Lower leg skin (tissue), 4 donors: Measurements from ENCODE around the gene AP2A1. TPM values are rescaled to one million over a fixed set of nuclear protein-coding genes. Genes with fewer than 3 reads are reported as not detected.

Experiments used
- DNase-seq, 2 donors: peaks; one replicate each; pipeline ENCODE4 v3.0.0-alpha.2; 2019; ENCODE audit warnings: low spot score in 2 of 2
- H3K4me3 ChIP-seq: fragments of 200-600 bp; sonication (generic); 2 replicates; pipeline ENCODE4 v1.5.1; 2017; ENCODE audit warnings: mild to moderate bottlenecking, low read depth; ENCODE audit not compliant: poor library complexity, severe bottlenecking
- POLR2A ChIP-seq, 2 donors: fragments of 450-650 bp; IDR thresholded peaks; one replicate each; pipeline ENCODE4 v1.6.1; 2016 to 2017; ENCODE audit warnings: antibody characterized with exemption in 2 of 2, mild to moderate bottlenecking in 1 of 2, moderate library complexity in 1 of 2
- WGBS, 2 donors: methylation state at CpG; one replicate each; pipeline ENCODE4 v1.1.5; 2018; 5-methylcytosine and 5-hydroxymethylcytosine counted together
- intact Hi-C: fragments of 100-400 bp; cut with DNase I; formaldehyde crosslinking; loops from one replicate; pipeline ENCODE4 v1.15.0; 2023; ENCODE audit warnings: low total_unique reads
- total RNA-seq, 4 donors: library from RNA; depleted of rRNA; stranded (reverse); fragments of >200 nt; gene quantifications; one replicate each; pipeline ENCODE4 v1.1.0, GENCODE V29; 2016
- TF ChIP-seq, protein P1 (sequence below), 3 donors: fragments of 450-650 bp; IDR thresholded peaks; one replicate each; pipeline ENCODE4 v1.5.1; 2016; ENCODE audit warnings: antibody characterized with exemption in 3 of 3, mild to moderate bottlenecking in 3 of 3, moderate library complexity in 2 of 3

AP2A1 gene
- total RNA-seq, 4 donors from 2014 or later = 112 to 123 (median 116) TPM

DNA sequence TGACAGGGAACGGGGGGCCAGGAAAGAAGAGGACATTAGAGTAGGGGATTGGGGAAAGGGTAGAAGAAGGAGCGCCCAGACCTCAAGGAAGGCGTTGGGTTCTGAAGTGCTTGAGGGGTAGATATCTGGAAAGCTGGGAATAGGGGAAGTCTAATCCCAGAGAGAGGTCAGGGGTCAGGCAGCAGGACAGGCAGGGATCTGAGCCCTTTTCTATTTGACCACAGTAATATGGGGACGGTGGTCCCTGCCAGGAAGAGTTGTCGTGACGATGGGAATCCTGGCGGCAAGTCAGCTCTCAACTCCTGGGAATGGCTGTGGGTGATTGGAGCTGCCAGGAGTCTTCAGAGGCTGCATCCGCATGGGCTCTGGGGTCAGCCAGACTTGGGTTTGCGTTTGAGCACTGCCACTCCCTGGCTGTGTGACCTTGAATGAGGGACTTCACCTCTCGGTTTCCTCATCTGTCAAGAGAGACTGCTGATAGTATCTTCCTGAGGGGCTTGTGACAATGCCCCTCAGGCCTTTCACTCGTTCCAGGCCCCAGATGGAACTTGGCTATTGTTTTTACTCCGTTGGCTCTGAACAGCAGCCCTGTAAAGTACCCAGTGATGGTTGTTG lies 1.3 kb downstream of the AP2A1 start:
- peak overlapping the region; percentile 92 for H3K4me3 ChIP-seq
- intact Hi-C loops = no loop called here
- TF ChIP-seq, protein P1, sequence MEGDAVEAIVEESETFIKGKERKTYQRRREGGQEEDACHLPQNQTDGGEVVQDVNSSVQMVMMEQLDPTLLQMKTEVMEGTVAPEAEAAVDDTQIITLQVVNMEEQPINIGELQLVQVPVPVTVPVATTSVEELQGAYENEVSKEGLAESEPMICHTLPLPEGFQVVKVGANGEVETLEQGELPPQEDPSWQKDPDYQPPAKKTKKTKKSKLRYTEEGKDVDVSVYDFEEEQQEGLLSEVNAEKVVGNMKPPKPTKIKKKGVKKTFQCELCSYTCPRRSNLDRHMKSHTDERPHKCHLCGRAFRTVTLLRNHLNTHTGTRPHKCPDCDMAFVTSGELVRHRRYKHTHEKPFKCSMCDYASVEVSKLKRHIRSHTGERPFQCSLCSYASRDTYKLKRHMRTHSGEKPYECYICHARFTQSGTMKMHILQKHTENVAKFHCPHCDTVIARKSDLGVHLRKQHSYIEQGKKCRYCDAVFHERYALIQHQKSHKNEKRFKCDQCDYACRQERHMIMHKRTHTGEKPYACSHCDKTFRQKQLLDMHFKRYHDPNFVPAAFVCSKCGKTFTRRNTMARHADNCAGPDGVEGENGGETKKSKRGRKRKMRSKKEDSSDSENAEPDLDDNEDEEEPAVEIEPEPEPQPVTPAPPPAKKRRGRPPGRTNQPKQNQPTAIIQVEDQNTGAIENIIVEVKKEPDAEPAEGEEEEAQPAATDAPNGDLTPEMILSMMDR (IDR thresholded peaks at IDR 0.05) = no peak
- no peak for TF ChIP-seq POLR2A (IDR thresholded peaks at IDR 0.05)
- WGBS, 2 donors = 38 to 47% methylated on average over 12 of the region's 12 CpGs
- no peak for DNase-seq

- WGBS, 2 donors = 87 to 88% methylated on average over 8 of the region's 8 CpGs
- no peak overlapping the region for H3K4me3 ChIP-seq
- TF ChIP-seq, protein P1 (IDR thresholded peaks at IDR 0.05) = no peak
- no peak for TF ChIP-seq POLR2A (IDR thresholded peaks at IDR 0.05)
- DNase-seq = no peak
- intact Hi-C loops = no loop called here
Observed at GRCh38 chr19:49770529-49770928, 3.7 kb downstream of the AP2A1 start.

- H3K4me3 ChIP-seq = no peak overlapping the region
- intact Hi-C loops = no loop called here
Observed at GRCh38 chr19:49771674-49772139, 4.9 kb downstream of the AP2A1 start.

DNA sequence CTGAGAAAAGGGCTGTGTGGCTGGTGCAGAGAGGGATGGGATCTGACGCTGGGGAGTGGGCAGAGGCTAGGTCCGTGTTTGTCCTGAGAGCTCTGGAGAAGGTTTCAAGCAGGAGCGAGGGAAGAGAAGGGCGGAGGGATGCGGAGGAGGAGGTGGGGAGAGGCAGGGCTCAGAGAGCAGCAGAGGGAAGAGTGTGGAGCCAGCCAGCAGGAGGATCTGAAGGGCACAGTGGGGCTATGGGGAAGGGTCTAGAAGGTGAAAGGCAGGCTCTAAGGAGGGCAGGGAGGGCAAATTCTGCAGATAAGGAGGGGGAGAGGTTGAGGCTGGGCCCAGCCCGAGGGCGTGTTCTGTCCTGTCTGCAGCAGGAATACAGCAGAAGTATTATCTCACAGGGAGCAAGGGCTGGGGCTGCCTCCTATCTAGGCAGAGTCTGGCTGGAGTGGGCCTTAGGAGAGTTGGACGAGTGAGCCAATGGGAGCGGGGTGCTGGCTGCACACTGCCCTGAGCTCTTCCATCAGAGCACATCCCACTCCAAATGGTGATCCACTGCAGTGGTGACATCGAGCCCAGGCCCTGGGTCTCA lies 6.1 kb downstream of the AP2A1 start:
- intact Hi-C loops = no loop called here
- WGBS, 2 donors = 60 to 73% methylated on average over 9 to 10 of the region's 10 CpGs
- H3K4me3 ChIP-seq = no peak overlapping the region
- no peak for TF ChIP-seq POLR2A (IDR thresholded peaks at IDR 0.05)
- TF ChIP-seq, protein P1 (IDR thresholded peaks at IDR 0.05) = no peak
- DNase-seq = no peak

More at GRCh38 chr19:49771674-49772139, 4.9 kb downstream of the AP2A1 start:
- 89 to 92% methylated on average over 13 of the region's 13 CpGs for WGBS, 2 donors
- TF ChIP-seq, protein P1 (IDR thresholded peaks at IDR 0.05) = no peak
- no peak for TF ChIP-seq POLR2A (IDR thresholded peaks at IDR 0.05)
- DNase-seq = no peak

DNA sequence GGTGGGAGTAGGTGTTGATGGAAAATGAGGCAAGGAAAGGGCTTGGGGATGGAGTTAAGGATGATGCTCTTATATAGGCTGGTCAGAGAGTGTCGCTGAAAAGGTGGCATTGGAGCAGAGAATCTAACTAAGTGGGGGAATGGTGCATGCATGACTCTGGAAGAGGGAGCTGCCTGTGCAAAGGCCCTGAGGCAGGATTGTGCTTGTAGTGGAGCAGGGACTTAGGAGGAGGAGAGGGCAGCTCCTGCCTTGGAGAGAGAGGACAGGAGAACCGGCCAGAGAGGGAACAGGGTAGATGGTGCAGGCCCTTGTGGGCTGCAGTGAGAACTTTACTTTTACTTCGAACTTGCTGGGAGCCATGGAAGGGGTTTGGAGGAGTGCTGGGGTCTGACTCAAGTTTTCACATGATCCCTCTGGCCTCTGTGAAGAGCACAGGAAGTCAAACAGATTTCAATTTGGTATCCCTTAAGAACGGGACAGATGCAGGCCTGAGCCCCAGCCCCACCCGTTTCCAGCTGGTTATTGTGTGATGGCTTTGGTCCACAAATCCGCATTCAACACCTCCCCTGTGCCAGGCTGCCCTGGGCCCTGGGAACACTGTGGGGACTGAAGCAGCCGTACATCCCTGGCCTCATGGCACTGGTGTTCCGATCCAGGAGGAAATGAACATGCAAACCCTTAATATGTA lies 7.0 kb downstream of the AP2A1 start:
- DNase-seq = no peak
- no peak overlapping the region for H3K4me3 ChIP-seq
- intact Hi-C loops = no loop called here
- no peak for TF ChIP-seq POLR2A (IDR thresholded peaks at IDR 0.05)
- TF ChIP-seq, protein P1 (IDR thresholded peaks at IDR 0.05) = no peak
- 55 to 69% methylated on average over 8 of the region's 8 CpGs for WGBS, 2 donors
